GM21717 (cell line): Measurements from ENCODE around the gene OSBPL6.

Experiments
- ATAC-seq: cut with Tn5 transposase; IDR thresholded peaks from one replicate; pipeline ENCODE4 v1.9.1; 2021; ENCODE audit warnings: mild to moderate bottlenecking, moderate library complexity; ENCODE audit not compliant: unreplicated experiment

OSBPL6 gene

DNA sequence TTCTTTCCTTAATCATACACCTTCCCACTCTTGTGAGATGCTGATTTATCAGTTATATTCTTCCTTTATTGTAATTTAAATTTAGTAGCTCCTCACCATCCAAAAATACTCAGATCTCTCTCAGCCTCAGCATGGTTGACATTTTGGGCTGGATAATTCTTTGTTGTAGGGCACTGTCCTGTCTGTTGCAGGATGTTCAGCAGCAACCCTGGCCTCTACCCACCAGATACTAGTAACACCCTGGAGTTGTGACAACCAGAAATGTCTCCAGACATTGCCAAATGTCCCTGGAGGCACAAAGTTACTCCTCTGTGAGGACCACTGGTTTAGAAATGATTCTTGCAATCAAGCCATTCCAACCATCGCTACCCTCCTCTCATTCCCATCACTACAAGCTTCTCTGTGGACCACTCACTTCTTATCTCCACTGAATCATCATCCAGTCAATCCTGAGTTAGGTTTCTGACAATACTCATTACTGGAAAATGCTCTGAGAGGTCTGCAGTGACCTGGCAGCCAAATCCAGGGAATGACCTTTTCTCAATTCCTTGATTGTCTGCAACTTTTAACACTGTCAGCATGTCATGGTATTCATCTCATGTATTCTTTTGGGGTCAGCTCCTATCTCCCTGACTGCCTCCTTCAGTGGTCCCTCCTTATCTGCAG lies 43.3 kb downstream of the OSBPL6 start:
- ATAC-seq: no peak

DNA sequence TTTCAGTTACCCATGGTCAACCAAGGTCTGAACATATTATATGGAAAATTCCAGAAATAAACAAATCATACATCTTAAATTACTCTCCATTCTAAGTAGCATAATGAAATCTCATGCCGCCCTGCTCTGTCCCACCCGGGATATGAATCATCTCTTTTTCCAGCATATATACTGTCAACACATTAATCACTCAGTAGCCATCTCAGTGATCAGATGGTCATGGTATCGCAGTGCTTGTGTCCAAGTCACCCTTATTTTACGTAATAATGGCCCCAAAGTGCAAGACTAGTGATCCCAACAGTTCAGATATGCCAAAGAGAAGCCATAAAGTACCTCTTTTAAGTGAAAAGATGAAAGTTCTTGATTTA lies 43.8 kb downstream of the OSBPL6 start:
- ATAC-seq: no peak

DNA sequence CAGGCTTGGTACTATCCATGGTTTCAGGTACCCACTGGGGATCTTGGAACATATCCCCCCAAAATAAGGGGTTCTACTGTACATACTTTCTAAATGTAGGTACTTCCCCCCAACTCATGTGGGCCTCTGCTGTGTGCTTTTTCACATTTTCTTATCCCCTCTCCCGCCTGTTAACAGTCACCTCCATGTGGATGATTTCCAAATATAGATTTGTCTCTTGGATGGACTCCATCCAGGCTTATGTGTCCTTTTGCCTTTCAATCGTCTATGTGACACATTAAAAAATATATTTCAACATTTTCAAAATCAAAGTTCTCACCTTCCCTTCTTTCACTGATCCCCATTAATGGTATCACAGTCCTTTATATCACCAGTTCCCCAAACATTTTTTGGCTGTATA lies 44.4 kb downstream of the OSBPL6 start:
- no peak for ATAC-seq

DNA sequence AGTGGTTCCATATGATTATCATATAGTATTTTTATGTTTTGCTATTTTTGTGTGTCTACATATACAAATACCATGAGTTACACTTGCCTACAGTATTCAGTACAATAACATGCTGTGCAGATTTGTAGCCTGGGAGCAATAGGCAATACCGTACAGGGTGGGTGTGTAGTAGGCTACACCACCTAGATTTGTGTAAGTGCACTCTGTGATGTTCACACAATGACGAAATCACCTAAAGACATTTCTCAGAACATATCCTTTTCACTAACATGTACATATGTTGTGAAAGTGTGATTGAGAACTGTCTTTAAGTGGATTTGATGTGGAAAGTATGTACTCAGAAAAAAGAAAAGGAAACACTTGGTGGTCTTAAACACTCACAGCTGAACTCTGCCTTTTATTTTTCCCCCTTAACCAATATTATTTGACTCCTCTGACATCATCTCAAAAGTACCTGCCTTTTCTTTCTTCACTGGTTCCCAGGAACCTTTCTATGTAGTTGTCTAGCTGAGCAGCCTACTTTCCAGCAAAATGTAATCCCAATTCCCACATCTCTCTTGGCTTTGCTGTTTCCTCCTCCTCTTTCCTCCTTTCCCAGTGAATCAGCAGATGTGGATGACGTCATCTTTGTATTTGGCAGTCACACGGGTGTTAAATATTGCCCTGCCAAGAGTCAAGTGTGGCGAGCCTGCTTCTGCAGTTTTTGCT lies 47.7 kb downstream of the OSBPL6 start:
- no peak for ATAC-seq

DNA sequence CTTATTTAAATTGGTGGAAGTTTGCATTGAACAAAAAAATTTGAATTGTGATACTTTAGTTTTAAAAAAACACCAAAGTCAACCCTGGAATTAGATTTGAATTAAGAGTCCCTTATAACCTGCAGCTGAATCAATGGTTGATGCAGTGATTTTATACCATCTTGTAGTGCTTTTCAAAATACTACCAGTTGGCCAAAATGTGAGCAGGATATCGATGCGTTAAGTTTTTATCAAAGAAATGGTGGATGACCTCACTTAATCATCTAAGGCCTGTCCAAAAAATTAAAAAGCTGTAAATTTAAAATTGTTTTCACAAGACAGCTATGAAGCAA lies 48.2 kb downstream of the OSBPL6 start:
- no peak for ATAC-seq

DNA sequence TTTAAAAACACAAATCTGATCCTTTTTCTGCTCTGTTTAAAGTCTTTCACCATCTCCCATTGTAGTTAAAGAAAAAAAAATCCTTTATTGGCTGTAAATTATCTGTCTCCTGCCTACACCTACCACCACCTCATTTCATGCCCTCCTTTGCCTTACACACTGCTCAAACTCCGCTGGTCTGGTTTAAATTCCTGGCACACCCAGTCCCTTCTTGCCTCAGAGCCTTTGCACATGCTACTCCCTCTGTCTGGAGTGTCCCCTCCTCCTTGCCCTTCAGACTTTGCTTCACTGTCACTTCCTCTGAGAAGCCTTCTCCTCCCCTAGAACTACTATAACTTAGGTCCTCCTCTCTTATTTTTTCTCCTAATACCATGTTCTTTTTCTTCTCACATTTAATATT lies 49.6 kb downstream of the OSBPL6 start:
- ATAC-seq: no peak

DNA sequence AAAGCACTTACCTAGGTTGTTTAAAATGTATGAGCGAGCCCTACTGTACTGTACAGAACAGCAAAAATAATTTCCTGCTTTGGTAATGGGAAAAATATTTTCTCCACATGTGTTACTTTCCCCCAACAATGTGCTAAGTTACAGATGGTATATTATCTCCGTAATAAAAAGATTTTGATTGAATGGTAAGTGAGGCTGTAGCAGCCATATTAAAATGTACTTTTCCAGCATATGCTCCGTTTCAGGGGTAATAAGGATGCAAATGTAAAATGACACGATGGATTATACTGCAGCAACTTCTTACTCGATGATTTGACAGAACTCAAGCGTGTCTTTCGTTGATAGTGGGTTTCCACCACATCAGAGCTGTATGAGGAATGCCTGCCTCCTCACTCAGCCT lies 50.5 kb downstream of the OSBPL6 start:
- no peak for ATAC-seq

DNA sequence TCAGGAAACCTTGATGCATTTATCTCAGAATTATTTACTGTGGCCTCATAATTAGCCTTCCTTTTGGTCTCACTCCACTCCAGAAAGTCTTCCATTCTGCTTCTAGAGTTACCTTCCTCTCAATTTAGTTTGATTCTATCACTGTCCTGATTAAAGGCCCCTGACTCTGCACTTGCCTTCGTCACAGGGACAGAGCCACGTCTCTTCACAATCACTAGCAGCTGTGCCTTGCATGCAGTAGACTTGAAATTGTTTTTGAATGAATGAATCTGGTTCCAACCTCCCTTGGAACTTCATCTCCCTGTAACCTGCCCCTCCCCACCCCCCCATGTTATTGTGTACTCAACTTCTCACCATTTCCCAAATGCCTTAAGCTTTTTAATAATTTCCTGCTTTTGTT lies 52.4 kb downstream of the OSBPL6 start:
- ATAC-seq: no peak

DNA sequence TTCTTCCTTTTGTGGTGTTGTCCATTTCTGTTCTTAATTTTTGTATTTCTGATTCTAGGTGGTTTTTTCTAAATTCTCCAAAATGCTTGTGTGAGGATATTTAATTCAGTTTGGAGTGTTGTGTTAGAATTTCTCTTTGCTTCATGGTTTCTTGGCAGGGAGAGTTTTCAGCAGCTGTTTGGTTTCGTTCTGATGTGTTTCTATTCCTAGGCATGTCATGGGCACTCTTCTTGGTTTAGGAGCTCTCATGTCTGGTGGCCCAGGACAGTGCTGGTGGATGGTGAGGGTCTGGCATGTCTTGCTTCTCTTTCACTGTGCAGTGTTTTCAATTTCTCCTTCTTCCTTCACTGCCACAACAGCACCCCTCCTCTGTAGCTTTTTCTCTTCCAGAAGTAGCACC lies 52.9 kb downstream of the OSBPL6 start:
- no peak for ATAC-seq

DNA sequence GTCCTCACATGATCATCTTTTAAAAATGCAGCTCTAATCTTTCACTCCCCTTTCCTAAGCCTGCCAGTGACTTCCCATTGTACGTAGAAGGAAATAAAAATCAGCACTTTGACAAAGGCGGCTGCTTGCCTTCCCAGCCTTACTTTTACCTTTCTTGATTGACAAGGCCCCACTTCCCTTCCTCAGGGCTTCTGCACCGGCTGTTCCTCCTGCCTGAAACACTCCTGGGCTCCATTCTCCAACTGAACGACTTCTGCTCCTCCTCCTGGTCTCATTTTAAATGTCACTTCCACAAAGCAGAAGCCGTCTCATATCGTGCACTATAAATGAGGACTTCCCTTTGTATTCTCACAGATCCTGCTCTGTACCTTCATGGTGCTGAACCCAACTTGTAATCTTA lies 56.1 kb downstream of the OSBPL6 start:
- ATAC-seq: no peak

DNA sequence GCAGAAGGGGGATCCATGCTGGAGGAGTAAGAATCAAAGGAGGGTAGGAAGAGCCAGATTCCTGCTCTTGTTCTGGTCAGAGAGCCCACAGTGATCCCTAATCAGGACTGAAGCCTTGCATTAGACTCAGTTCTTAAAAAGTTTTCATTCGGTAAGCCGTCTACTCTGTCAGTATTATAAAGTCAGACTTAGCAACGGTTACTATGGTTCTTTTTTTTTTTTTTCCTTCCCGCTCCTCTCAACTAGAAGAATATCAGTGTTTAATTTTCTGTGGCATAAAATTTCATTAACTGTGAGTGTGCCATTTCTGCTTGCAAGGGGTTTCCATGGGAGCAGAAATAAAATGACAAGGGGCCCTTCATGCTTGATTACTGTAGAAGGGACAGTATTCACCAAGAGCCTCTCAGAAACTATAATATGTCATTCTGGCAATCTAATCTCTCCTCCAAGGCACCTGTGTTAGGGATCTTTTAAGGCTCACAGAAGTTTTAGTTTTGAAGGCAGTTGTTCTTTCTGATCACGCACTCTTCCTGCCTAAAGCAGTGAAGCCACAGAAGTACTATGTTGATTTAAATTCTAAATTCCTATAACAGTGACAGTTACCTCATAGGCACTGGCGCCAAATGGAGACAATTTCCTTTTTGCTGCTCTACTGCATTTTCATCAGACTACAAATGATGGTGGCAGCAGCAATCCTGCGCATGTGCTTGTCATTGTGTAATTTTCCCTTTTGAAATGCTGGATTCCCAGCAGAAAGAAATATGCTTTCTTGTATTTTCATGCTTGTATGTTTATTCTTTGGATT lies 57.0 kb downstream of the OSBPL6 start:
- no peak for ATAC-seq

DNA sequence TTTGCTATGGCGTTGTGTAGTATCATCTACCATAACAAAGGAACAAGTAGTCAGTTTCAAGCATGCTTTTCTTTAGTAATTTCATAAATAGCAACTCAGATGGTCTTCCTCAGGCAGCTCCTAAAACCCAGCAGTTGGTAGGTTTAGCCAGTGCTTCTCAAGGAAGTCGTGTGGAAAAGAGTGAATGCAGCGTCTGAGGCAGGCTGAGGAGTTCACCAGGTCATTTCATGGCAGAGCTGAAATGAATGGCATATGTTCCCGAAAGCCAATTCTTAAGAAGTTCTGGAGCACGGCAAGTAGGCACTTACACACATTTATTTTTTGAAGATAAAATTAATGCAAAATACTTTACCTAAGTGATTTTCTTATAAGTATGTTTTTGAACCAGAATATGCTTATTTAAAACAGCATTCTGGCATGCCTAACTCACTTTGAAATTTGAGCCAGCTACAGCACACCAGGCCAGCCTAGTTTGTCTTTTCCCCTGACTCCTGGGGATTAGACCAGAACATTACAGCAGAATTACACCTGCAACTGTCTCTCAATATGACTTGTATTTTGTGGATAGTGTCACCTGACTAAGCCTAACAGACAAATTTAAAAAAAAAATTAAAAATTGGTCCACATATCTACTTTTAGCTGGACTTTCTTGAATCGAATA lies 62.2 kb downstream of the OSBPL6 start:
- ATAC-seq: no peak

DNA sequence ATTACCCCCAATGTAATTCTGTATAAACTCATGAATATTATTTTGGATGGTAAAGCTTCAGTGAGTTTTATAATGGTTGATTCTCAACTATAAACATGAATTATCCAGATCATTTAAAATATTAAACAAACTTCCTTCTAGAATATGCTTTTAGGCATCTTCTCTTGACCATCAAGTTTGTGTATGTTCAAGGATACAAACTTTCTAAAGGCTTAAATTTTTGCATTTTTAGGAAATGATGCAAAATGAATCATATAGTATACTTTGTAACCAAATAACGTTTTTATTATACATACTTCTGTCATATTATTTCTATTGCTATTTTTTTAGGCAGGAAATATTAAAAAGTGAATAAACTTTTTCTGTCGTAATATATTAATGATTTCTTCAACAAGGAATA lies 62.8 kb downstream of the OSBPL6 start:
- no peak for ATAC-seq

DNA sequence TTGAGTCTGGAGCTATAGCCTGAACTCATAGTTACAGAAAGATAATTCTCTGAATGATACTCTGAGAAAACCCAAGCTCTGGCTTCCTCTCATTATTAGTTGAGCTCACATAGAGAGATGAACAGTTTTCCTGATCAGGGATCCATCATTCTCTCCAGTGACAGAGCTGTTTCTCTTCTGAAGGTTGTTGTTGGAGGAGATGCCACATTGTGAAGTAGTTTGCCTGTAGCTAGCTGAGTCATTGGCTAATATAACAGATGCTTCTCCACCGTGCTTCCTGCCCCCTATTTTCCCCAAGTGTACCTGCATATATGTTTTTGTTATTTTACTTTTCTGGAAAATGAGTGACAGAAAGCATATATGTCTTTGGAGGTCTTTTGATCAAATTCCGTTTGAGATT lies 64.6 kb downstream of the OSBPL6 start:
- no peak for ATAC-seq

DNA sequence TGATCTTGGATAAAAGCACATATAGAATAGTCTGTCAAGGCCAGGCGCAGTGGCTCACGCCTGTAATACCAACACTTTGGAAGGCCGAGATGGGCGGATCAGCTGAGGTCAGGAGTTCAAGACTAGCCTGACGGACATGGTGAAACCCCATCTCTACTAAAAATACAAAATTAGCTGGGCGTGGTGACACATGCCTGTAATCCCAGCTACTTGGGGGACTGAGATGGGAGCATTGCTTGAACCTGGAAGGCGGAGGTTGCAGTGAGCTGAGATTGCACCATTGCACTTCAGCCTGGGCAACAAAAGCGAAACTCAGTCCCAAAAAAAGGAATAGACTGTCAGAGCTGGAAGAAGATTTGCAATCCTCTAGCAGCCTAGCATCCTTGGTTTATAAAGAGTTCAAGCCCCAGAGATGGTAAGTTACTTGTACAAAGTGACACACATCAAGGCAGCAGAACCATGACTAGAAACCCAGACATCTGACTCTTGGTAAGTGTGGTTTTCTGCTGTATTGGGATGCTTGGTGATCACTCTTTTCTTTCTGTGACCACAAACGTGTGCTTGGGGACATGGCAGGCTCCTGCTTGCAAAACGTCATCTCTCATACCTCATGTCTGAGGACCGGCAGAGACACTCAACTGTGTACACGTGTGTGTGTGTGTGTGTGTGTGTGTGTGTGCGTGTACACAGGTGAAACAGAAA lies 69.0 kb downstream of the OSBPL6 start:
- ATAC-seq: no peak

DNA sequence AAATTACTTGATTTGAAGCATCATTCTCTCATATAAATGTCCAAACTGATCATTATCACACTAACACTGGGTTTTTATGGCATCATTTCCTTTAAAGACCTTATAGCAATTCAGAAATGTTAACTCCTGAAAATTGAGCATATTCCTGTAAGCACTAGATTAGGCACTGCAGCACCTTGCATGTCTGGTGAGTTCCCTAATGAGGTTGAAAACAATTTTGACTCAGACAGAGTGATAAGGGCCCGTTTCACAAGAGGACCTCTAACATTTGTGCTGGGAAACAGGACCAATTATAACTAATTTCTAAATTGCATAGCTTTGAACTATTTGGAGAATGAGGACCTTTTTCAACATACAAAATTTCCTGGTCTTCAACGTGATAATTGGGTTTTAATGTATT lies 69.9 kb downstream of the OSBPL6 start:
- no peak for ATAC-seq

DNA sequence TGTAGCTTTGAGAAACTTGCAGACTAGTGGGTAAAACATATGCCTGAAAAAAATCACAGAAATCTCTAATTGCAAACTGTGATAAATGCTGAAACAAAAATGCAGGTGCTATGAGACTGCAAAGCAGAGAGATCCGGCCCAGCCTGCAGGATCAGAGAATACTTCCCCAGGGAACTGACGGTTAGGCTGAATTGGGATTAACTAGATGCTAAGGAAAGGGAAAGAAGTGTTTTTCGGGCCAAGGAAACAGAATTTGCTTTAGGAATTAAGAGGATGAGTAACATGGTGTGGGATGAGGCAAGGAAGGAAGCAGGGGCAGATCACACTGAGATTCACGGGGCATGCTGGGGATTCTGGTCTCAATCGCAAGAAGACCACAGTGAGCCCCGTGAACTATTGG lies 71.5 kb downstream of the OSBPL6 start:
- ATAC-seq: no peak

DNA sequence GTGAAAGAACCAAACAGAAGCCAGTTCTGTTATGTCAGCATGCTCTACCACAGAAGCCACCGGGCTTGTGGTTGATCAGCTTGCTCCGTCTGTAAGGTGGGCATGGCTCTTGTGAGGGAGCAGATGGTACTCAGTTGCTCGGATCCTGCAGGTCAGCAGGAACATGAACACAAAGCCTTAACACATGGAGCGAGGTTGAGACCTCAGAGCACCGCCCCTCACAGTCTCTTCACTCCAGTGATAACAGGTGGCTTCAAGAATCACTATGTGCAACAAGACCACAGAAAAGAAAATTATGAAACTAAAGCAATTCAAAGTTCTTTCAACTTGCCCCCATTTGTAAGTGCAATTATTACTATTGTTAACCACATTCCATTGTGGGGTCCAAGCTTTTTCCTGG lies 72.1 kb downstream of the OSBPL6 start:
- peak; percentile 60 for ATAC-seq

DNA sequence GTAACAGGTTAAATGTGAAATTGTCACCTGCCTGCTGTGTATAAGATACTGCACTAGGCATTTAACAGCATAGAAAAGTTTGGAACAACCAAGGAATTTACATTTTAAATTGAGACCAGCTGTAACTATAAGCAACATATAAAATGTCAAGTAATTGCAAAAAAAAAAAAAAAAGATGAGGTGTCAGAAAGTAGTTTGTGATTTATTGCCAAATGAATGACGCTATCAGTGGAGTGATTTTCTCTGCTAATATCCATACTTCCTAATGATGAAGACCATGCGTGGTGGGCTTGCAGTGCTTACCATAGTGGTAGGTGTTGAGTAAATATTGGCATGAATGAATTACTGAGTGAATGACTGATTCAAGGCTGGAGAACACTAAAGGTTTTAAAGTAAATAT lies 73.3 kb downstream of the OSBPL6 start:
- ATAC-seq: no peak

DNA sequence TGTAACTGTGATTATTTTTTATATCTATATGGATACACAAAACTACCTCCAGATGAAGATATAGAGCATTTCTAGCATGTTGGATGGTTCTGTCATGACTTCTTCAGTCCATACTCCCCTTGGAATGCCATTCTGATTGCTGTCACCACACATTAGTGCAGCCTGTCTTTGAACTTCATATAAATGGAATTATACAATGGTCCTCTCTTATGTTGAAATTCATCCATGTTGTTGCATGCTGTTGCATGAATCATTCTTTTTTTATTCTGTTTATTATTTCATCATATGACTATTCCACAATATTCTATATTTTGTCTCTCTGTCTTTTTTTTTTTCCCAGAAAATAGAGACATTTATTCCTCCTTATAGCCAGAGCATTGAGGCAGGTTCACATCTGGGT lies 74.1 kb downstream of the OSBPL6 start:
- no peak for ATAC-seq
